ENCODE measurements around the gene MED8.
"Not testable (repeated sequence)": the region's sequence is repeated elsewhere in the genome, so short reads cannot be mapped to it uniquely, and the experiment has no call there.

Gene MED8

GRCh38 chr1:43382027-43382779 is 7.4 kb downstream of the MED8 start:
- DNase-seq, result no peak

- peak; percentile 42 for DNase-seq
Measured at GRCh38 chr1:43381612-43382011, 8.0 kb downstream of the MED8 start.

- DNase-seq, result no peak
Measured at GRCh38 chr1:43379476-43379875, 10.1 kb downstream of the MED8 start.

GRCh38 chr1:43377831-43378230 is 11.8 kb downstream of the MED8 start:
- no peak for DNase-seq

DNA sequence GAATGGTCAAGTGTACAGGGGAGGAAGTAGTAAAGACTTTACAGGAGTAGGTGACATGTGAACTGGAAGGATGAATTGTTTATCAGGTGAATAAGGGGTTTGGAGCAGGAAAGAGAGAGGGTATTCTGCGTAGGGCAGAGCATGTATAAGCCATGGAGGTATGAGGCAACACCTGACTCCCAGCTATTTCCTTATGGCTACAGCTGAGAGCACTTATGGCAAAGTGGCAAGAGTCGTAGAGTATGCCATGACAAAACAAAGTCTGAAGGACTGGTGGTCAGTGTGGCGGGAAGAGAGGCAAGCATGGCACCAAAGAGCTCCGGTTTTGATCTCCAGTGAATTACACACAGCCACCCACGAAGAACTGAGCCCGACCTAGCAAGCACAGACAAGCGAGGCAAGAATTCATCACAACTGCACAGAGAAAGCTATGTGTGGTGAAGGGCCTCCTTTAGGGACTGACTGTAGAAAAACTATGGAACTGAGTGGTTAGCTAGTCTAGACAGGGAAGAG is 12.8 kb downstream of the MED8 start:
- no peak for DNase-seq

GRCh38 chr1:43373066-43373940 is 16.3 kb downstream of the MED8 start:
- DNase-seq, result no peak

GRCh38 chr1:43372172-43372571 is 17.4 kb downstream of the MED8 start:
- DNase-seq, result no peak

GRCh38 chr1:43370564-43370963 is 19.0 kb downstream of the MED8 start:
- no peak for DNase-seq

DNA sequence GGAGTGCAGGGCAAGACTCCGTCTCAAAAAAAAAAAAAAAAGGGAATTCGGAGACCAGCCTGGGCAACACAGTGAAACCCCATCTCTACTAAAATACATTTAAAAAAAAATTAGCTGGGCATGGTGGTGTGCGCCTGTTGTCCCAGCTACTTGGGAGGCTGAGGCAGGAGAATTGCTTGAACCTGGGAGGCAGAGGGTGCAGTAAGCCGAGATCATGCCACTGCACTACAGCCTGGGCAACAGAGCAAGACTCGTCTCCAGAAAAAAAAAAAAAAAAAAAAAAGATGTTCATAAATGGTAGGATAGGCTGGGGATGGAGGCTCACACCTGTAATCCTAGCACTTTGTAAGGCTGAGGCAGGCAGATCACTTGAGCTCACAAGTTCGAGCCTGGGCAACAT is 19.8 kb downstream of the MED8 start:
- not testable (repeated sequence) for DNase-seq

DNA sequence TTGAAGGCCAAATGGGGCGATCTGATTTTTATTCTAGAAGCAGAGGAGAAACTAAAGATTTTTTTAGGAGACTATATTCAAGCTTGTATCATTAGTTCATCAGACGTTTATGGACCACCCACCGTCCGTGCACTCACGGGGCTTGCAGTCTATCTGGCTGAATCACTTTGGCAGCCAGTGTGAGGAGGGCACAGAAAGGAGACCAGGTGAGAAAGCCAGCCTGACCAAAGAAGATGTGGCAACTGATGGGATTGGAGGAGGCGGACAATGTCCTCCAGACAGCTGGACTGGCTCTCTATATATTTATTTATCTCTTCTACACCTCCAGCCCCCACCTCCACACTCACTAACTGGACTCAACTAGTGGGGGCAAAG is 21.0 kb downstream of the MED8 start:
- DNase-seq, result no peak

DNA sequence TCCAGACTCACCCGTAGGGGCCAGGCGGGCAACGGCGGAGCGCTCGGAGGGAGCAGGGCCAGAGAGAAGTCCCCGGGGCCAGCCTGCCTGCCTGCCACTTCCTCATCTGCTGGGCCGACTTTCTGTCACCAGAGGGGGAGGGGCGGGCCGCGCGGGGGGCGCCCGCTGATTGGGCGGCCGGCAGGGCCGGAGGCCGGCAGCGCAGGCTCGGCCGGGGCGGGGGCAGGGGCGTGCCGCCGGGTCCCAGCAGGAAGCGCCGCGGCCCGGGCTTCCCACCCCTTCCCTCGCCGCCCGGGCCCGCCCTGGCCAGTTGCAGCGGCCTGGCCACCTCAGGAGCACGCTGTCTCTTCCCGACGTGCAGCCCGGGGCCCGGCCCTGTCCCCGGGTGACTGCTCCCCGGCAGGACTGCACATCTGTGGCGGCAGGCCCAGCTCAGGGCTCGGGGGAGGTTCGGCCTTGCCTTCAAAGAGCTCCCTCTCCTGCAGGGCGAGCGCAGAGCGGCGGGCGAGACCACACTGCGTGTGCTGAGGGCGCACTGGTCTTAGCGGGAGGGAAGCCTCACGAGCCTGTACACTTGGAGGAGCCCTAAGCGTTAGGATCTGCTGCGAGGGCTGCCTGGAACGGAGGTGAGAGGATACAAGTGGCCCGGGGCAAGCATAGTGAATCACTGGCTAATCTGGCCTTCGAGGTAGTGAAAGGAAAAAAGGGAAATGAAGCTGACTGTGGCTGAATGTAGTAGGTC is 21.5 kb downstream of the MED8 start, which contains the start of gene ELOVL1:
Gene ELOVL1, minus strand, starts transcription at position 108 of the 742 bp plus-strand sequence. CDS start 2,402 bp downstream, outside the sequence.
- DNase-seq, result peak; percentile 97

- peak; percentile 94 for DNase-seq
Measured at GRCh38 chr1:43367026-43367903, 22.3 kb downstream of the MED8 start.

GRCh38 chr1:43366601-43367025 is 23.0 kb downstream of the MED8 start:
- DNase-seq, result no peak

DNA sequence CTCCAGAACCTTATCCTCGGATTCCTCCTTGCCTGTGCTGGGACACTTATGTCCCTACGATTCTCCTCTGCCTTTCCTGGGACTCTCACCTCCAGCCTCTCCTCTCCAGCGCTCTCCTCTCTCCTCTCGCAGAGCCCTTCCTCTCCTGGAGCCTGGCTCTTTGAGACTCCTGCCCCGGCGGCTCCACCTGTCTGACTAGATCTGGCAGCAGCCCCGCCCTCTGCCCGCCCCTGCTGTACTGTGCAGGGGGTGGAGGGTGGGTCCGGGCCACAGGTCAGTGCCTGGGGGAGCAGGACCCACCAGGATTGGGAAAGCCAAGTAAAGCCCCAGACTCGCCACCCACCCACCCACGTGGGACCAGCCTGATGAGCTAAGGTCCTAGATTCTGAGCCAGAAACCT is 23.4 kb downstream of the MED8 start:
- no peak for DNase-seq

DNA sequence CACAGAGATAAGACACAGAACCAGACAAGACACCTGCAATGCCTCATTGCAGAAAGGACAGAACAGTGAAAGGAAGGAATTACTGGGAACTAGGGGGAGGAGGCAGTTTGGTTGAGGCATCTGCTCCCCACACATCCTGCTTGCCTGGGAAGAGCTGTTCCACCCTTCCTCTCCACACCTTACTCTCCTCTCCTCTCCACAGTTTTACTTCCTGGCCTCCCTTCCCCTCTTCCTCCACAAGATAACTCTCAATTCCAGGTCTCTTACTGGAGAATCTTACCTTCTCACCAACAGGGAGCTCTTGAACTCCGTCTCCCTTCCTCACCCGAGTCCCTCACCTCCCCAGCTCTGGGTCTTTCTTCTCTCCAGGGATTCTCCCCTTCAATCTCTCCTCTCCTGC is 23.9 kb downstream of the MED8 start:
- no peak for DNase-seq

DNA sequence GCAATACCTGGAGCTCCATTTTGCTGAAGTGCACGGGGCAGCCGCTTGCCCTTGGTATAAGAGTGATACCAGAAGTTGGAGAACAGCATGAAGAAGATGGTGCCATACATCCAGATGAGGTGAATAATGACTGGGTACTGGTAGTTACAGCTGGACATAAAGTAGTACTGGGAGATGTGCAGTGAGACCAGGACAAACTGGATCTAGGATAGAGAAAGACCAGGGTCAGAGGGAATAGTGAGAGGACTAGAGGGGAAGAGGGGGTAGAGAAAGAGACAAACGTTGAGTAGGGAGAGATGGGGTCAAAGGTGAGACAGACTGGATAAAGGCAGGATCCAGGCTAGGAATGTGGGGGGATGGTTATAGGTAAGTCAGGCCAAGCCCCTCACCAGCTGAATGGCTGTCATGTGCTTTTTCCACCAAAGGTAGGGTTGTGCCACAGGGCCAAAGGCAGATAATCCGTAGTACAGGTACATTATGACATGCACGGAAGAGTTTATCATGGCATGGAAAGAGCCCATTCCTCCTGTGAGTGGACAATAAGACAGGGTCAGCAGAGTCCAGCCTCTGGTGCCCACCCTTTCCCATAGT is 25.6 kb downstream of the MED8 start:
- no peak for DNase-seq

DNA sequence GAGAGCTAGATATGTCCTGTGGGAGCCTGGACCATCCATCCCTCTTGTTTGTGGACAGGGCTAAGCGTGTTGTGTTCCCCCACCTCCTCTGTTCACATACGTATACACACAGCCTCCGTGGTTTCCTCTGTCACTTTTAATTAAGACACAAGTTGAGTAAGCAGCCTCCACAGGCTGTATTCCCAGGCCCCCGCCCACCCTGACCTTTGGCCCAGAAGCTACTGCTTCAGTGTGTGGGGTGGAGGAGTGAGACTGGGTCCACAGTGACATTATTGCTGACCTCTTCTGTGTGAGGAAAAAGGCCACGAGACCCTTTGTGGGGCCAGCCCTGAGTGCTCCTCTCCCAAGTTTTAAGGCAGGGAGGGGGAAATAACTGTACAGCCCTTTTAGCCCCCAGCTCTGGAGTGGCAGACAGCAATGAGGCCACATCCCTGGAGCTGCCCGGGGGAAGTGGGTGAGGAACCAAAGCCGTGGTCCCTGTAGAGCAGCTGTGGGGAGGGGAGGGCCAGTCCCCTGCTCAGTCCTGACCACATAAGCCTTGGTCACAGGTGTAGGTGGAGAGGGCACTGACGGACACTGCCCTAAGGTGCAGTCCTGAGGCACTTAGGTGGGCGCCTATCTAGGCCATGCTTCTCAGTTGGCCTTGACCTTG is 26.2 kb downstream of the MED8 start:
- DNase-seq, result no peak

- no peak for DNase-seq
Measured at GRCh38 chr1:43360616-43361015, 29.0 kb downstream of the MED8 start.

DNA sequence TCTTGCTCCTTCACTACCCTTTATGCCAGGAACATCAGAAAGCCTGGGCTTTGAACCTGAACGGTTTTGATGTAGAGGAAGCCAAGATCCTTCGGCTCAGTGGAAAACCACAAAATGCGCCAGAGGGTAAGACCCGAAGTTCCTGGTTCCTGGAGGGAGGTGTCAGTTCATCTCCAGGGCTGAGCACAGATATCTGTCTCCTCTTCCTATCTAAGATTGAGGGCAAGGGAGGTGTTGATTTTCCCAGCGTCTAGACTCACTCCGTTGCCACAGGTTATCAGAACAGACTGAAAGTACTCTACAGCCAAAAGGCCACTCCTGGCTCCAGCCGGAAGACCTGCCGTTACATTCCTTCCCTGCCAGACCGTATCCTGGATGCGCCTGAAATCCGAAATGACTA is 29.9 kb downstream of the MED8 start:
- no peak for DNase-seq

DNA sequence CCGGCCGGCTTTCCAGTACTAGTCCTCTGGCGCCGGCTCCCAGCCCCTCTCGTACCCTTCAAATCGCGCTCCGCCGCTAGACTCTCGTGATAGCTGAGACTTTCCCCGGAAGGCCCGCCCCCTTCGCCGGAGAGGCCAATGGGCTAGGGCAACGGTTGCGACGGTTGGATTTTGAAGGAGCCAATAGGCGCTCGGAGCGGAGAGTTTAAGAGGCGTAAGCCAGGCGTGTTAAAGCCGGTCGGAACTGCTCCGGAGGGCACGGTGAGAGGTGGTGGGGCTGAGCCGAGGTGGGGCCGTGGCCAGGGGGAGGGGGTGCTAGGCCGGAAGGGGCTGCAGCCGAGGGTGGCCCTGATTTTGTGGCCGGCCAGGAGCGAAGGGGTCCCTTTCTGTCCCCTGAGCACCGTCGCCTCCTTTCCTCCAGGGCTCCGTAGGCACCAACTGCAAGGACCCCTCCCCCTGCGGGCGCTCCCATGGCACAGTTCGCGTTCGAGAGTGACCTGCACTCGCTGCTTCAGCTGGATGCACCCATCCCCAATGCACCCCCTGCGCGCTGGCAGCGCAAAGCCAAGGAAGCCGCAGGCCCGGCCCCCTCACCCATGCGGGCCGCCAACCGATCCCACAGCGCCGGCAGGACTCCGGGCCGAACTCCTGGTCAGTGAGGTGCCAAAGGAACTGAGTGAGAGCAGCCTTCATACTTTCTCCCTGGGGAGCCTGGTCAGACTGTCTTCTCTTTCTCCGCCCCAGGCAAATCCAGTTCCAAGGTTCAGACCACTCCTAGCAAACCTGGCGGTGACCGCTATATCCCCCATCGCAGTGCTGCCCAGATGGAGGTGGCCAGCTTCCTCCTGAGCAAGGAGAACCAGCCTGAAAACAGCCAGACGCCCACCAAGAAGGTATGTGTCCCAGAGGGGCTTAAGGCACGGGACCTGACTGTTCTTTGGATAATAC is 30.6 kb downstream of the MED8 start, which contains the start of gene CDC20:
Gene CDC20, plus strand, starts transcription at position 236 of the 948 bp plus-strand sequence. Its CDS starts 235 bp downstream, at position 471.
- DNase-seq, result peak; percentile 100

Measured in hematopoietic multipotent progenitor cell treated with erythropoietin and hydrocortisone succinate and interleukin-3 and kit ligand, for 4 days (in vitro differentiated cells).